Type B pancreatic cell (in vitro differentiated cells): ENCODE results near the gene RBM42. TPM values are rescaled to one million over a fixed set of nuclear protein-coding genes. Genes with fewer than 3 reads are reported as not detected.

ENCODE experiments used
- DNase-seq: peaks from one replicate; pipeline ENCODE4 v3.0.0; 2021; ENCODE audit warnings: mixed read lengths; ENCODE audit not compliant: unreplicated experiment; ENCODE audit errors: extremely low spot score
- H3K27ac Mint-ChIP-seq: 2 replicates; pipeline ENCODE4 v1.8.0; 2021; ENCODE audit warnings: mild to moderate bottlenecking, mixed read lengths
- H3K27me3 Mint-ChIP-seq: 2 replicates; pipeline ENCODE4 v1.8.0; 2021; ENCODE audit warnings: mixed read lengths
- H3K36me3 Mint-ChIP-seq: 2 replicates; pipeline ENCODE4 v1.8.0; 2021; ENCODE audit warnings: mixed read lengths
- H3K4me1 Mint-ChIP-seq: one replicate; pipeline ENCODE4 v1.8.0; 2021; ENCODE audit warnings: mixed read lengths; ENCODE audit not compliant: unreplicated experiment
- H3K4me3 Mint-ChIP-seq: 2 replicates; pipeline ENCODE4 v1.8.0; 2021; ENCODE audit warnings: mild to moderate bottlenecking, mixed read lengths
- H3K9me3 Mint-ChIP-seq: 2 replicates; pipeline ENCODE4 v1.8.0; 2021; ENCODE audit warnings: mixed read lengths
- total RNA-seq: library from RNA; stranded (reverse); gene quantifications from 2 replicates; pipeline ENCODE4 v1.2.1, GENCODE V29; 2021; ENCODE audit warnings: low replicate concordance
- TF ChIP-seq, protein P1 (sequence below): fragments of 200-600 bp; sonication (generic); conservative IDR thresholded peaks from 2 replicates; pipeline ENCODE4 v1.5.0; 2021; ENCODE audit warnings: antibody characterized with exemption, mild to moderate bottlenecking

Gene RBM42
- total RNA-seq, 1 donor from 2014 or later = 84.9 TPM

DNA sequence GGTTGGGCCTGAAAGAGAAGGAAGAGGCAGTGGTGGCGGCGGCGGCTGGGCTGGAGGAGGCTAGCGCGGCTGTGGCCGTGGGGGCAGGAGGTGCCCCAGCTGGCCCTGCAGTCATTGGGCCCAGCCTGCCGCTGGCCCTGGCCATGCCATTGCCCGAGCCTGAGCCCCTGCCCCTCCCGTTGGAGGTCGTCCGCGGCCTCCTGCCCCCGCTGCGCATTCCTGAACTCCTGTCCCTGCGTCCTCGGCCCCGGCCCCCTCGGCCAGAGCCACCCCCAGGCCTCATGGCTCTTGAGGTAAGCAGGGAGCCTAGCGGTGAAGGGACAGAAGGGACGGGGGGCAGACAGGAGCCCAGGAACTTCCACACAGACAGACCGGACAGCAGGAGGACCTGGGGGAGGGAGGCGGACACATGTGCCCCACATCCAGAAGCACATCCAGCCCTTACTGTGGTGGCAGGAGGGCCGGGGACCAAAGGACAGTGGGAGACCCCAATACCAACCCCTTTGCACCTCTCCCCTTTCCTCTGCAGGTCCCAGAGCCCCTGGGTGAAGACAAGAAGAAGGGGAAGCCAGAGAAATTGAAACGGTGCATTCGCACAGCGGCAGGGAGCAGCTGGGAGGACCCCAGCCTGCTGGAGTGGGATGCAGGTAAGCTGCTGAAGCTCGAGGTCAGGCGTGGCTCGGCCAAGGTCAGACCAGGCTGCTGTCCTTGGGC, 5.0 kb downstream of the RBM42 start:
- H3K27ac Mint-ChIP-seq = no peak overlapping the region
- peaks cover 2% of the 10 kb centered on the region for H3K4me1 Mint-ChIP-seq
- no peaks in the 10 kb centered on the region for H3K9me3 Mint-ChIP-seq
- DNase-seq = no peak
- peaks cover 16% of the 10 kb centered on the region for H3K36me3 Mint-ChIP-seq
- no peak overlapping the region for H3K4me3 Mint-ChIP-seq
- peaks cover under 1% of the 10 kb centered on the region for H3K27me3 Mint-ChIP-seq
- TF ChIP-seq, protein P1, sequence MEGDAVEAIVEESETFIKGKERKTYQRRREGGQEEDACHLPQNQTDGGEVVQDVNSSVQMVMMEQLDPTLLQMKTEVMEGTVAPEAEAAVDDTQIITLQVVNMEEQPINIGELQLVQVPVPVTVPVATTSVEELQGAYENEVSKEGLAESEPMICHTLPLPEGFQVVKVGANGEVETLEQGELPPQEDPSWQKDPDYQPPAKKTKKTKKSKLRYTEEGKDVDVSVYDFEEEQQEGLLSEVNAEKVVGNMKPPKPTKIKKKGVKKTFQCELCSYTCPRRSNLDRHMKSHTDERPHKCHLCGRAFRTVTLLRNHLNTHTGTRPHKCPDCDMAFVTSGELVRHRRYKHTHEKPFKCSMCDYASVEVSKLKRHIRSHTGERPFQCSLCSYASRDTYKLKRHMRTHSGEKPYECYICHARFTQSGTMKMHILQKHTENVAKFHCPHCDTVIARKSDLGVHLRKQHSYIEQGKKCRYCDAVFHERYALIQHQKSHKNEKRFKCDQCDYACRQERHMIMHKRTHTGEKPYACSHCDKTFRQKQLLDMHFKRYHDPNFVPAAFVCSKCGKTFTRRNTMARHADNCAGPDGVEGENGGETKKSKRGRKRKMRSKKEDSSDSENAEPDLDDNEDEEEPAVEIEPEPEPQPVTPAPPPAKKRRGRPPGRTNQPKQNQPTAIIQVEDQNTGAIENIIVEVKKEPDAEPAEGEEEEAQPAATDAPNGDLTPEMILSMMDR = no peak

DNA sequence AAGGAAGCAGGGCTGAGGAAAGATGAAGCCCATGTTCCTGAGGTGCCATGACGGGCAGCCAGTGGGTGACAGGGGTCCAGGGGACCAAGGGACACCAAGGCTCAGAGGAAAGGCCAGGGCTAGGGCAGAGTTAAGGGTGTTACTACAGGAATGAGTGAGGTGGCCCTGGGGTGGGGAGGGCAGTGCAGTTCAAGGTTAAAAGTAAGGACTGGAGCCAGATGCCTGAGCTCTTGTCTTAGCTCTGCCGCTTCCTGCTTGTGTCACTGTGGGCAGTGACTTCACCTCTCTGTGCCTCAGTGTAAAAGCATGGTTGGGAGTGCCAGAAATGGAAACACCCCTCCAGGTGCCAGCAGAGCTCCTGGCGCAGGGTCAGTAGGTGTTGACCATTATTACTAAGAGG, 7.8 kb downstream of the RBM42 start:
- Mint-ChIP-seq H3K27ac (no peak overlapping the region), H3K27me3 (peaks cover 2% of the 10 kb centered on the region), H3K4me1 (peaks cover 4% of the 10 kb centered on the region), H3K36me3 (peaks cover 9% of the 10 kb centered on the region), H3K9me3 (no peaks in the 10 kb centered on the region), H3K4me3 (no peak overlapping the region)
- TF ChIP-seq, protein P1 = no peak
- no peak for DNase-seq

DNA sequence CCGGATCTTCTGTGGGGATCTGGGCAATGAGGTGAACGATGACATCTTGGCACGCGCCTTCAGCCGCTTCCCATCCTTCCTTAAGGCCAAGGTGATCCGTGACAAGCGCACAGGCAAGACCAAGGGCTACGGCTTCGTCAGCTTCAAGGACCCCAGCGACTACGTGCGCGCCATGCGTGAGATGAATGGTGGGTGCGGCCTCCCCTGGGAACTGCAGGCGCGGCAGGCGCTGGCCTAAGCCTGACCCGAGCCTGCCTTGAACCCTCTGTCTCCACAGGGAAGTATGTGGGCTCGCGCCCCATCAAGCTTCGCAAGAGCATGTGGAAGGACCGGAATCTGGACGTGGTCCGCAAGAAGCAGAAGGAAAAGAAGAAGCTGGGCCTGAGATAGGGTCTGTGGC, 8.3 kb downstream of the RBM42 start:
- peaks cover 2% of the 10 kb centered on the region for H3K27me3 Mint-ChIP-seq
- no peak overlapping the region for H3K27ac Mint-ChIP-seq
- no peak for DNase-seq
- peaks cover 4% of the 10 kb centered on the region for H3K36me3 Mint-ChIP-seq
- H3K4me1 Mint-ChIP-seq = peaks cover 4% of the 10 kb centered on the region
- TF ChIP-seq, protein P1 = no peak
- H3K4me3 Mint-ChIP-seq = no peak overlapping the region
- no peaks in the 10 kb centered on the region for H3K9me3 Mint-ChIP-seq

DNA sequence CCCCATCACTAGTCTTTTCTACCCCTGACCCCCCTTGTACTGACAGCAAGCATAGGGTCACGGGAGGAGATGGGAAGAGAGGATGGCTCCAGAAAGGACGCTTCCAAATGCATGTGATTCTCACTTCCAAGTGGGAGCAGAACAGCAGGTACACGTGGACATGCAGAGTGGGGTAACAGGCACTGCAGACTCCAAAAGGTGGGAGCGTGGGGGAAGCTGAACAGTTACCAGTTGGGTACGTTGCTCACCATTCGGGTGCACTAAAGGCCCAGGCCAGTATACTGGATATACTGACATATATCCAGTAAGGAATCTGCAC, 10.4 kb downstream of the RBM42 start:
- Mint-ChIP-seq H3K4me1 (peaks cover 4% of the 10 kb centered on the region), H3K27ac (no peak overlapping the region), H3K36me3 (no peaks in the 10 kb centered on the region), H3K27me3 (peaks cover 2% of the 10 kb centered on the region), H3K4me3 (no peak overlapping the region), H3K9me3 (no peaks in the 10 kb centered on the region)
- DNase-seq = no peak
- TF ChIP-seq, protein P1 = no peak

DNA sequence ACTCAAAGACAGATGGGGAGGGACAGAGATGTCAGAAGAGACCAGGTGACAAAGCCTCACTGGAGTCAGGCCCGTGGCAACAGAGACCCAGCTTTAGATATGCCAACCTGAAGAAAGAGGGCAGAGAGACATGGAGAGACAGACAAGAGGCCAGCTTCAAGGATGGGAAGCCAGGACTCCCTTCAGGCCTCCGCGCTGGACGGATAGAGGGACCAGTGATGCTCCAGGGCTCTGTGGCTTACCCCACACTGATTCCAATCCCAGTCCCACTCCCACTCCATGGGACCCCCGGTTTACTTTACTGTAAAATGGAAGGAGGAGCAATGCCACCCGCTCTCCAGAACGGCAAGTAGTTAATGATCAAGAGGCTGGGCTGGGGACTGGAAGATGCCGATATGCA, 11.0 kb downstream of the RBM42 start:
- DNase-seq = no peak
- H3K4me3 Mint-ChIP-seq = peak overlapping the region; percentile 40
- peaks cover 2% of the 10 kb centered on the region for H3K27me3 Mint-ChIP-seq
- TF ChIP-seq, protein P1 = no peak
- peaks cover 6% of the 10 kb centered on the region for H3K4me1 Mint-ChIP-seq
- H3K27ac Mint-ChIP-seq = no peak overlapping the region
- H3K9me3 Mint-ChIP-seq = no peaks in the 10 kb centered on the region
- no peaks in the 10 kb centered on the region for H3K36me3 Mint-ChIP-seq
